K562 (cell line): ENCODE results near the gene THSD8. TPM values are rescaled to one million over a fixed set of nuclear protein-coding genes. Genes with fewer than 3 reads are reported as not detected.

Experiments
- E2F3 ChIP-seq: fragments of 250-450 bp; sonication (Bioruptor Pico); IDR thresholded peaks from 2 replicates; pipeline ENCODE4 v1.4.0; 2020; ENCODE audit warnings: mild to moderate bottlenecking
- ELF4 ChIP-seq: fragments of 450-650 bp; formaldehyde crosslinking; IDR thresholded peaks from 2 replicates; pipeline ENCODE4 v1.4.0; 2022; ENCODE audit warnings: missing genetic modification characterization
- PHB2 ChIP-seq: fragments of 450-650 bp; IDR thresholded peaks from 2 replicates; pipeline ENCODE4 v1.6.1; 2017; ENCODE audit warnings: low read depth
- POU5F1 ChIP-seq: fragments of 150-350 bp; IDR thresholded peaks from 2 replicates; pipeline ENCODE4 v1.6.1; 2014; ENCODE audit warnings: borderline replicate concordance, low read length, low read depth, mild to moderate bottlenecking; ENCODE audit not compliant: partially characterized antibody
- SMAD1 ChIP-seq: fragments of 150-350 bp; IDR thresholded peaks from 2 replicates; pipeline ENCODE4 v1.6.1; 2014; ENCODE audit warnings: low read length, low read depth; ENCODE audit not compliant: partially characterized antibody
- SMARCC2 ChIP-seq: fragments of 450-650 bp; IDR thresholded peaks from 2 replicates; pipeline ENCODE4 v1.6.1; 2017; ENCODE audit warnings: antibody characterized with exemption, moderate library complexity, mild to moderate bottlenecking, low read depth
- THRAP3 ChIP-seq: fragments of 450-650 bp; IDR thresholded peaks from 2 replicates; pipeline ENCODE4 v1.6.1; 2016; ENCODE audit warnings: mild to moderate bottlenecking, inconsistent platforms, borderline replicate concordance
- TOE1 ChIP-seq, 2 experiments: fragments of 450-650 bp in 1 of 2; sonication (generic) in 1 of 2; formaldehyde crosslinking in 1 of 2; IDR thresholded peaks; 2 replicates each; pipeline versions ENCODE4 v1.7.1 to v1.8.0; 2016 to 2022; ENCODE audit warnings: borderline replicate concordance in 2 of 2, mild to moderate bottlenecking in 2 of 2, antibody characterized with exemption in 1 of 2, inconsistent platforms in 1 of 2, low read depth in 1 of 2, missing genetic modification reagents in 1 of 2, moderate library complexity in 1 of 2
- polyA plus RNA-seq, 8 experiments: library from polyadenylated mRNA; depleted of rRNA in 4 of 8; stranded (reverse) in 5 of 8; unstranded in 3 of 8; fragments of >200 nt; fragmentation: Nextera tagmentation in 2 of 8; fragmentation: Illumina TruSeq in 1 of 8; extraction: Ambion mirVana in 2 of 8; extraction: Trizol in 1 of 8; gene quantifications; 2 replicates each; pipeline versions ENCODE4 v1.2.1 to v1.2.3, GENCODE V29; 2011 to 2014; ENCODE audit warnings: inconsistent platforms in 1 of 8, missing spikeins in 1 of 8
- total RNA-seq, 7 experiments: library from RNA; depleted of rRNA in 6 of 7; stranded (reverse); fragments of >200 nt in 6 of 7; fragmentation: Illumina TruSeq in 2 of 7; extraction: Trizol in 2 of 7; gene quantifications; 2 replicates each; pipeline versions ENCODE4 v1.2.1 to v1.2.3, GENCODE V29; 2011 to 2021; ENCODE audit warnings: low replicate concordance in 1 of 7
- TF ChIP-seq, protein P1 (sequence below), 2 experiments: fragments of 450-650 bp in 1 of 2; sonication (generic) in 1 of 2; formaldehyde crosslinking in 1 of 2; IDR thresholded peaks; 2 replicates each; pipeline versions ENCODE4 v1.7.1 to v1.9.0; 2016 to 2022; ENCODE audit warnings: inconsistent platforms in 1 of 2, mild to moderate bottlenecking in 1 of 2, missing genetic modification reagents in 1 of 2
- TF ChIP-seq, protein P2 (sequence below): fragments of 250-450 bp; sonication (Bioruptor Pico); IDR thresholded peaks from 2 replicates; pipeline ENCODE4 v1.8.0; 2022; ENCODE audit warnings: moderate library complexity, mild to moderate bottlenecking, inconsistent platforms
- TF ChIP-seq, protein P3 (sequence below): fragments of 250-450 bp; sonication (Bioruptor Pico); IDR thresholded peaks from 2 replicates; pipeline ENCODE4 v1.5.0; 2020; ENCODE audit warnings: mild to moderate bottlenecking

THSD8 gene
- total and polyA plus RNA-seq, 9 of the 15 experiments (the other 6 are each of a cell fraction or from before 2014, with no cell fraction given): 8.4 to 42.4 (median 19.9) TPM; not detected in 2

DNA sequence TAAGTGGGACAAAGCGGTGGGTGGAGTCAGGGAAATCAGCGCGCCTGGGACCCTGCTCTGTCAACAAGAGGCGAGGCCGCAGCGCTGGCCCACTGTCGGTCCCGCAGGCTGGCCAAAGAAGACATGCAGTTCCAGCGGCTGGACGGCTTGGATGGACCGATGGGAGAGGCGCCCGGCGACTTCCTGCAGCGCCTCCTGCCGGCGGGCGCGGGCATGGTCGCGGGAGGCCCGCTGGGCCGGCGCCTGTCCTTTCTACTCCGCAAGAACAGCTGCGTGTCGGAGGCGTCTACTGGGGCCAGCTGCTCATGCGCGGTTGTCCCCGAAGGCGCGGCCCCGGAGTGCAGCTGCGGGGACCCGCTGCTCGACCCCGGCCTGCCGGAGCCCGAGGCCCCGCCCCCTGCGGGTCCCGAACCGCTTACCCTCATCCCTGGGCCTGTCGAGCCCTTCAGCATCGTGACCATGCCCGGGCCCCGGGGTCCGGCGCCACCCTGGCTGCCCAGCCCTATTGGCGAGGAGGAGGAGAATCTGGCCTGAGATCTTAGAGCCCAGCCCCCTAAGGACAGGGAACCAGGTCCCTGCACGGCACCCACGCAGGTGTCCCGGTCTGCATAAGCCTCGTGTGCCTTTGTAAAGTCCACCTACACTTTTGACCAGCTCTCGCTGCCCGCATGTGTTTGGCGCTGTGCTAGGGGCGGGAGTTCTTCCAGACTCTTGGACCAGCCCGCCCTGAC, 44.2 kb upstream of the THSD8 start (continued):
- TF ChIP-seq, protein P1, sequence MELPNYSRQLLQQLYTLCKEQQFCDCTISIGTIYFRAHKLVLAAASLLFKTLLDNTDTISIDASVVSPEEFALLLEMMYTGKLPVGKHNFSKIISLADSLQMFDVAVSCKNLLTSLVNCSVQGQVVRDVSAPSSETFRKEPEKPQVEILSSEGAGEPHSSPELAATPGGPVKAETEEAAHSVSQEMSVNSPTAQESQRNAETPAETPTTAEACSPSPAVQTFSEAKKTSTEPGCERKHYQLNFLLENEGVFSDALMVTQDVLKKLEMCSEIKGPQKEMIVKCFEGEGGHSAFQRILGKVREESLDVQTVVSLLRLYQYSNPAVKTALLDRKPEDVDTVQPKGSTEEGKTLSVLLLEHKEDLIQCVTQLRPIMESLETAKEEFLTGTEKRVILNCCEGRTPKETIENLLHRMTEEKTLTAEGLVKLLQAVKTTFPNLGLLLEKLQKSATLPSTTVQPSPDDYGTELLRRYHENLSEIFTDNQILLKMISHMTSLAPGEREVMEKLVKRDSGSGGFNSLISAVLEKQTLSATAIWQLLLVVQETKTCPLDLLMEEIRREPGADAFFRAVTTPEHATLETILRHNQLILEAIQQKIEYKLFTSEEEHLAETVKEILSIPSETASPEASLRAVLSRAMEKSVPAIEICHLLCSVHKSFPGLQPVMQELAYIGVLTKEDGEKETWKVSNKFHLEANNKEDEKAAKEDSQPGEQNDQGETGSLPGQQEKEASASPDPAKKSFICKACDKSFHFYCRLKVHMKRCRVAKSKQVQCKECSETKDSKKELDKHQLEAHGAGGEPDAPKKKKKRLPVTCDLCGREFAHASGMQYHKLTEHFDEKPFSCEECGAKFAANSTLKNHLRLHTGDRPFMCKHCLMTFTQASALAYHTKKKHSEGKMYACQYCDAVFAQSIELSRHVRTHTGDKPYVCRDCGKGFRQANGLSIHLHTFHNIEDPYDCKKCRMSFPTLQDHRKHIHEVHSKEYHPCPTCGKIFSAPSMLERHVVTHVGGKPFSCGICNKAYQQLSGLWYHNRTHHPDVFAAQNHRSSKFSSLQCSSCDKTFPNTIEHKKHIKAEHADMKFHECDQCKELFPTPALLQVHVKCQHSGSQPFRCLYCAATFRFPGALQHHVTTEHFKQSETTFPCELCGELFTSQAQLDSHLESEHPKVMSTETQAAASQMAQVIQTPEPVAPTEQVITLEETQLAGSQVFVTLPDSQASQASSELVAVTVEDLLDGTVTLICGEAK (IDR thresholded peaks at IDR 0.05): no peak
- TF ChIP-seq, protein P1 (CRISPR knock-in tag; IDR thresholded peaks at IDR 0.05): no peak
- TF ChIP-seq SMARCC2 (no peak), ELF4 (CRISPR knock-in tag) (no peak), TOE1 (IDR thresholded peaks at IDR 0.05; ENCODE audit: borderline replicate concordance) (no peak), TOE1 (CRISPR knock-in tag; IDR thresholded peaks at IDR 0.05; ENCODE audit: borderline replicate concordance, low read depth) (no peak), SMAD1 (no peak), POU5F1 (no peak), THRAP3 (no peak), E2F3 (CRISPR knock-in tag) (no peak), PHB2 (no peak)
- TF ChIP-seq, protein P2, sequence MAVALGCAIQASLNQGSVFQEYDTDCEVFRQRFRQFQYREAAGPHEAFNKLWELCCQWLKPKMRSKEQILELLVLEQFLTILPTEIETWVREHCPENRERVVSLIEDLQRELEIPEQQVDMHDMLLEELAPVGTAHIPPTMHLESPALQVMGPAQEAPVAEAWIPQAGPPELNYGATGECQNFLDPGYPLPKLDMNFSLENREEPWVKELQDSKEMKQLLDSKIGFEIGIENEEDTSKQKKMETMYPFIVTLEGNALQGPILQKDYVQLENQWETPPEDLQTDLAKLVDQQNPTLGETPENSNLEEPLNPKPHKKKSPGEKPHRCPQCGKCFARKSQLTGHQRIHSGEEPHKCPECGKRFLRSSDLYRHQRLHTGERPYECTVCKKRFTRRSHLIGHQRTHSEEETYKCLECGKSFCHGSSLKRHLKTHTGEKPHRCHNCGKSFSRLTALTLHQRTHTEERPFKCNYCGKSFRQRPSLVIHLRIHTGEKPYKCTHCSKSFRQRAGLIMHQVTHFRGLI (CRISPR knock-in tag): no peak
- TF ChIP-seq, protein P3, sequence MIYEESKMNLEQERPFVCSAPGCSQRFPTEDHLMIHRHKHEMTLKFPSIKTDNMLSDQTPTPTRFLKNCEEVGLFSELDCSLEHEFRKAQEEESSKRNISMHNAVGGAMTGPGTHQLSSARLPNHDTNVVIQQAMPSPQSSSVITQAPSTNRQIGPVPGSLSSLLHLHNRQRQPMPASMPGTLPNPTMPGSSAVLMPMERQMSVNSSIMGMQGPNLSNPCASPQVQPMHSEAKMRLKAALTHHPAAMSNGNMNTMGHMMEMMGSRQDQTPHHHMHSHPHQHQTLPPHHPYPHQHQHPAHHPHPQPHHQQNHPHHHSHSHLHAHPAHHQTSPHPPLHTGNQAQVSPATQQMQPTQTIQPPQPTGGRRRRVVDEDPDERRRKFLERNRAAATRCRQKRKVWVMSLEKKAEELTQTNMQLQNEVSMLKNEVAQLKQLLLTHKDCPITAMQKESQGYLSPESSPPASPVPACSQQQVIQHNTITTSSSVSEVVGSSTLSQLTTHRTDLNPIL: no peak
